ENCODE data around the gene EME2.

DNA sequence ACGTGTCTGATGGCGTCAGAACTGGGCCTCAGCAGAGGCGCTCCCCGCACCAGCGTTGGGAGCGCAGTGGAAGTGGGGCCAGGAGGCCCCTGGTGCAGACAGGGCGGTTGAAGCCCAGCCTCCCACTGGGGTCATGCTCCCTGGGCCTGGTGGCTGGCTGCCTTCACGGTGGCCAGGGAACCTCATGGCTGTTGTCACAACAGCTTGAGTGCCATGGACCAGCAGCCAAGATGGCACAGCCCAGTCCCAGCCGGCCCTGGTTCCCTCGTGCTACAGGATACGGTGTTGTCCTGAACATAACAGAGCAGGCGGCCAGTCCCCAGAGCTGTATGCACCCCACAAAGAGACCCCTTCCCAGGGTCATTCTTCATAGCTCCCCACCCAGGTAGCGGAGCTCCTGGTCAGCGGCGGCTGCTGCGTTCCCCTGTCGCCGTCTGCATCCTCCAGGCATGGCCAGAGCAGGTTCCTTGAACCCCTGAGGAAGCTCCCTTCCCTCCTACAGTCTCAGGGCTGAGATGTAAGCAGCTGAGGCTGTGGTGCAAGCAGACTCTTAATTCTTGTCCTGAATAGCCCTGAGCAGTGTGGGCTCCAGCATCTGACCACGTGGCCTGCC, 31.0 kb upstream of the EME2 start:
- TF ChIP-seq, protein P1, sequence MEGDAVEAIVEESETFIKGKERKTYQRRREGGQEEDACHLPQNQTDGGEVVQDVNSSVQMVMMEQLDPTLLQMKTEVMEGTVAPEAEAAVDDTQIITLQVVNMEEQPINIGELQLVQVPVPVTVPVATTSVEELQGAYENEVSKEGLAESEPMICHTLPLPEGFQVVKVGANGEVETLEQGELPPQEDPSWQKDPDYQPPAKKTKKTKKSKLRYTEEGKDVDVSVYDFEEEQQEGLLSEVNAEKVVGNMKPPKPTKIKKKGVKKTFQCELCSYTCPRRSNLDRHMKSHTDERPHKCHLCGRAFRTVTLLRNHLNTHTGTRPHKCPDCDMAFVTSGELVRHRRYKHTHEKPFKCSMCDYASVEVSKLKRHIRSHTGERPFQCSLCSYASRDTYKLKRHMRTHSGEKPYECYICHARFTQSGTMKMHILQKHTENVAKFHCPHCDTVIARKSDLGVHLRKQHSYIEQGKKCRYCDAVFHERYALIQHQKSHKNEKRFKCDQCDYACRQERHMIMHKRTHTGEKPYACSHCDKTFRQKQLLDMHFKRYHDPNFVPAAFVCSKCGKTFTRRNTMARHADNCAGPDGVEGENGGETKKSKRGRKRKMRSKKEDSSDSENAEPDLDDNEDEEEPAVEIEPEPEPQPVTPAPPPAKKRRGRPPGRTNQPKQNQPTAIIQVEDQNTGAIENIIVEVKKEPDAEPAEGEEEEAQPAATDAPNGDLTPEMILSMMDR (IDR thresholded peaks at IDR 0.05; ENCODE audit: low read depth, low read length, missing input control): no peak
- TF ChIP-seq RAD21 (IDR thresholded peaks at IDR 0.05) (no peak), TAF1 (conservative IDR thresholded peaks at IDR 0.05) (no peak), JUND (IDR thresholded peaks at IDR 0.05) (no peak), ZBTB33 (IDR thresholded peaks at IDR 0.05) (no peak), RXRA (IDR thresholded peaks at IDR 0.05) (no peak), EGR1 (IDR thresholded peaks at IDR 0.05; ENCODE audit: low read depth in 2 of 2) (no peak), SP1 (IDR thresholded peaks at IDR 0.05) (no peak)
- TF ChIP-seq, protein P2, sequence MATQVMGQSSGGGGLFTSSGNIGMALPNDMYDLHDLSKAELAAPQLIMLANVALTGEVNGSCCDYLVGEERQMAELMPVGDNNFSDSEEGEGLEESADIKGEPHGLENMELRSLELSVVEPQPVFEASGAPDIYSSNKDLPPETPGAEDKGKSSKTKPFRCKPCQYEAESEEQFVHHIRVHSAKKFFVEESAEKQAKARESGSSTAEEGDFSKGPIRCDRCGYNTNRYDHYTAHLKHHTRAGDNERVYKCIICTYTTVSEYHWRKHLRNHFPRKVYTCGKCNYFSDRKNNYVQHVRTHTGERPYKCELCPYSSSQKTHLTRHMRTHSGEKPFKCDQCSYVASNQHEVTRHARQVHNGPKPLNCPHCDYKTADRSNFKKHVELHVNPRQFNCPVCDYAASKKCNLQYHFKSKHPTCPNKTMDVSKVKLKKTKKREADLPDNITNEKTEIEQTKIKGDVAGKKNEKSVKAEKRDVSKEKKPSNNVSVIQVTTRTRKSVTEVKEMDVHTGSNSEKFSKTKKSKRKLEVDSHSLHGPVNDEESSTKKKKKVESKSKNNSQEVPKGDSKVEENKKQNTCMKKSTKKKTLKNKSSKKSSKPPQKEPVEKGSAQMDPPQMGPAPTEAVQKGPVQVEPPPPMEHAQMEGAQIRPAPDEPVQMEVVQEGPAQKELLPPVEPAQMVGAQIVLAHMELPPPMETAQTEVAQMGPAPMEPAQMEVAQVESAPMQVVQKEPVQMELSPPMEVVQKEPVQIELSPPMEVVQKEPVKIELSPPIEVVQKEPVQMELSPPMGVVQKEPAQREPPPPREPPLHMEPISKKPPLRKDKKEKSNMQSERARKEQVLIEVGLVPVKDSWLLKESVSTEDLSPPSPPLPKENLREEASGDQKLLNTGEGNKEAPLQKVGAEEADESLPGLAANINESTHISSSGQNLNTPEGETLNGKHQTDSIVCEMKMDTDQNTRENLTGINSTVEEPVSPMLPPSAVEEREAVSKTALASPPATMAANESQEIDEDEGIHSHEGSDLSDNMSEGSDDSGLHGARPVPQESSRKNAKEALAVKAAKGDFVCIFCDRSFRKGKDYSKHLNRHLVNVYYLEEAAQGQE (IDR thresholded peaks at IDR 0.05): no peak
- TF ChIP-seq, protein P3, sequence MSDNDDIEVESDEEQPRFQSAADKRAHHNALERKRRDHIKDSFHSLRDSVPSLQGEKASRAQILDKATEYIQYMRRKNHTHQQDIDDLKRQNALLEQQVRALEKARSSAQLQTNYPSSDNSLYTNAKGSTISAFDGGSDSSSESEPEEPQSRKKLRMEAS (IDR thresholded peaks at IDR 0.05): no peak

Measured in liver (tissue), 3 donors.